ENCODE measurements around the gene OBSCN.

The OBSCN gene

GRCh38 chr1:228404107-228404720 is 196.4 kb downstream of the OBSCN start:
- DNase-seq (ENCODE audit: low read depth): no peak

GRCh38 chr1:228405200-228405978 is 197.5 kb downstream of the OBSCN start:
- DNase-seq (ENCODE audit: low read depth): peak; percentile 14

- DNase-seq (ENCODE audit: low read depth): no peak
These were observed 198.1 kb downstream of the OBSCN start for GRCh38 chr1:228405979-228406228.

GRCh38 chr1:228407106-228408040 is 199.5 kb downstream of the OBSCN start:
- no peak for DNase-seq (ENCODE audit: low read depth)

GRCh38 chr1:228408041-228408868 is 200.4 kb downstream of the OBSCN start:
- DNase-seq (ENCODE audit: low read depth): no peak

- no peak for DNase-seq (ENCODE audit: low read depth)
These were observed 201.3 kb downstream of the OBSCN start for GRCh38 chr1:228408869-228409805.

- DNase-seq (ENCODE audit: low read depth): peak; percentile 9
These were observed 202.2 kb downstream of the OBSCN start for GRCh38 chr1:228410015-228410414.

- no peak for DNase-seq (ENCODE audit: low read depth)
These were observed 202.8 kb downstream of the OBSCN start for GRCh38 chr1:228410671-228411070.

- DNase-seq (ENCODE audit: low read depth): no peak
These were observed 203.3 kb downstream of the OBSCN start for GRCh38 chr1:228411121-228411520.

GRCh38 chr1:228411548-228412430 is 203.9 kb downstream of the OBSCN start:
- no peak for DNase-seq (ENCODE audit: low read depth)

GRCh38 chr1:228413241-228414010 is 205.6 kb downstream of the OBSCN start:
- DNase-seq (ENCODE audit: low read depth): no peak

- DNase-seq (ENCODE audit: low read depth): no peak
These were observed 206.8 kb downstream of the OBSCN start for GRCh38 chr1:228414511-228415211.

GRCh38 chr1:228415221-228415620 is 207.4 kb downstream of the OBSCN start:
- no peak for DNase-seq (ENCODE audit: low read depth)

- DNase-seq (ENCODE audit: low read depth): no peak
These were observed 208.0 kb downstream of the OBSCN start for GRCh38 chr1:228415853-228416216.

GRCh38 chr1:228416217-228416933 is 208.5 kb downstream of the OBSCN start, which contains the start of gene TRIM17:
Gene TRIM17, minus strand, starts transcription at chr1:228416861. Its CDS starts 1,789 bp downstream, at chr1:228415072.
- DNase-seq (ENCODE audit: low read depth): no peak

GRCh38 chr1:228417061-228417460 is 209.2 kb downstream of the OBSCN start:
- DNase-seq (ENCODE audit: low read depth): no peak

- no peak for DNase-seq (ENCODE audit: low read depth)
These were observed 209.8 kb downstream of the OBSCN start for GRCh38 chr1:228417483-228418203.

Measured in GM04504 (cell line).